Hematopoietic multipotent progenitor cell treated with erythropoietin and hydrocortisone succinate and interleukin-3 and kit ligand, for 15 days (in vitro differentiated cells): ENCODE measurements around the gene TMEM233.

Experiments
- DNase-seq: peaks from one replicate; pipeline ENCODE4 v3.0.0-alpha.2; 2015; ENCODE audit warnings: low spot score

The TMEM233 gene

DNA sequence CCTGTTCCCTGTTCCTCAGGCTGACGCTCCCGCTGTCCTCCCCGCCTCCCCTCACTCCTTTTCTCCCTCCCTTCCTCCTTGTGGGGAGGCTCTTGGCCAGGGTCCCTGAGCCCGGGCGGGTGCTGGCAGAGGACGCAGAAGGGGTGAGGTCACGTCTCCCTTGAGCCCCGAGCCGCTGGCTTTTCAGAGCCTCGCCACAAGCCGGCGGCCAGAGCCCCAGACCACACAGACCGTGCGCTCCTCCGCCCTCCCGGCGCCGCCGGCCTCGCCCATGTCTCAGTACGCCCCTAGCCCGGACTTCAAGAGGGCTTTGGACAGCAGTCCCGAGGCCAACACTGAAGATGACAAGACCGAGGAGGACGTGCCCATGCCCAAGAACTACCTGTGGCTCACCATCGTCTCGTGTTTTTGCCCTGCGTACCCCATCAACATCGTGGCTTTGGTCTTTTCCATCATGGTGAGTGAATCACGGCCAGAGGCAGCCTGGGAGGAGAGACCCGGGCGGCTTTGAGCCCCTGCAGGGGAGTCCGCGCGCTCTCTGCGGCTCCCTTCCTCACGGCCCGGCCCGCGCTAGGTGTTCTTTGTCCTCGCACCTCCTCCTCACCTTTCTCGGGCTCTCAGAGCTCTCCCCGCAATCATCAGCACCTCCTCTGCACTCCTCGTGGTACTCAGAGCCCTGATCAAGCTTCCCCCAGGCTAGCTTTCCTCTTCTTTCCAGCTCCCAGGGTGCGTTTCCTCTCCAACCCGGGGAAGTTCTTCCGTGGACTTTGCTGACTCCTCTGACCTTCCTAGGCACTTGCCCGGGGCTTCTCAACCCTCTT is at the start of gene TMEM233:
Gene TMEM233 (plus strand): TSS at position 197 of the 821 bp plus-strand sequence. CDS start 75 bp downstream, at position 272.
- DNase-seq = peak; percentile 46

DNA sequence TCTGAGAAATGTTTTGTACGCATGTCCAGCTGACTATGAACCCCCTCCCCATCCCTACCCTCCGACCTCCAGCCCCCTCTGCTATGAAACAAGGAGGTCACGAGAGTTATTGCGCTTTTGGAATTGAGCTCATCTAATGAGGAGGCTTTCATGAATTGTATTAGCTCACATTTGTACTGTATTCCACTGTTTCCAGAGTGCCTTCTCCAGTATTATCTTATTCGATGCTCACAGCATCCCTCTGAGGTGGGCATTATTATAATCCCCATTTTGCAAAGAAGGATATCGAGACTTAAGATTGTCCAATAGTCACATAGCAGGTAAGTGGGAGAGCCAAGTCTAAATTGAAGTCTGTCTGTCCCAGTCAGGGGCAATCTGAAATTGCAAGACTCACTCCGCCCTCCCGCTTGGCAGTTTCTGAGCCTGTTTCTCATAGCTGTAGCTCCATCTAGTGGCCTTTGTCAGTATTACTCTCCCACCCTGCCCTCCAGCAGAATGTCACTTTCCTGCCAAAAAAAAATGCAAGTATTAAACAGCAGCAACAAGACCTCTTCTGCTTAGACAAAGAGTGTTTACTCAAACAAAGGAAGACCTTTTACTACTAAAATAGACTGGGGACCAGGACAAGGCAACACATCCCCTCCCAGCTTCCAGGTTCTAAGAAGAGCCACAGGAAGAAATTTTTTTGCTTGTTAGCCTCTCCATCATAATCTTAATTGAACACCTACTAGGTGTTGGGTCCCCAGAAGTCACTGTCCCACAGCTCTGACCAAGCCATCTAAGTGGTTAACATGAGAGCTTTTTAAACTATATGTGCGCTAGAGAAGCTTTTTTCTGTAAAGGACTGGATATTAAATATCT is 48.6 kb upstream of the TMEM233 start:
- DNase-seq = peak; percentile 77

DNA sequence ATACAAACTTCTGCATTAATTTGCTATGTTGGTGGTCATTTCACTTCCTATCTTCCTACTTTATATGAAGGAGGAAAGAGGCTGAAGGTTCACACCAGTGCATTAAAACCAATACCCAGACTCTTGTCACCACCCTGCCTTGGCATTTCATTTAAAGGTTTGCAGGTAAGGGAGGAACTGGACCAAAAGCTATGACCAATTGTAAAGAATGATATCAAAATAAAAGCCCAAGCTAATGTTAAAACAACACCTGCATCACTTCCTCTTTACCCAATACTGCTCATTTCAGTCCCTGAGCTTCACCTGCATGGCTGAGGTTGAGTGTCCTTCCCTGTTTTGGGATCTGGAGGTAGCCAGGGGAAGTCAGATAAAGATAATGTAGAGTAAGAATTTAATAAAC is 47.2 kb upstream of the TMEM233 start:
- no peak for DNase-seq

DNA sequence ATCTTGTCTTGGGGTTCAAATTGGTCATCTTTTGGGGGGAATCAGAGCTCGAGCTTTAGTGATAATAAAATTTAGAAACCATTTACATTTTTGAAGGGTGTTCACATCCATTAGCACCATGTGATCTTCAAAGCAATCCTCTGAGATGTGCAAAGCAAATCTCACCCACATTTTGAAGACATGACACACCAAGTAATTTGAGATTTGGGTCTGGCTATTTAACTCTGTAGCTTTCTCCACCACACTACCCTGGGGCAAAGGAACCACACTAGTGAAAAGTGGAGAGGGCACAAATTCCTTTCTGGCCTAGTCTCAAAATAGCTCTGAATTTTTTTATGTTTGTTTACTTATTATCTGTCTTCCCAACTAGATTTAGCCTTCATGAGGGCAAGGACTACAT is 46.6 kb upstream of the TMEM233 start:
- no peak for DNase-seq

DNA sequence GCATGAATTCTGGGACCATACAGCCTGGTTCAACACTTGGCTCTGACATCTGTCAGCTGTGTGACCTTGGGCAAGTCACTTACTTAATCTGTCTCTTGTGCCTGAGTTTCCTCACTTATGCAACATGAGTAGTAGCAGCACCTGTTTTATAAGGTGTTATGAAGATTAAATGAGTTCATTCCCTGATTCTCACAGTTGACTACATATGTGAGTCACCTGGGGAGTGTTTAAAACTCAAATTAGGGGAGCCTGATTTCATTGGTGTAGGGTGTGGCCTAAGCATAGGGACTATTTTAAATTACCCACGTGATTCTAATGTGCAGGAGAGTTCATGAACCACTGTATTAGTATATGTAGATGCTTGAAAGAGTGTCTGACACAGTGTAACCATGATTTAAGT is 36.7 kb upstream of the TMEM233 start:
- DNase-seq = no peak

DNA sequence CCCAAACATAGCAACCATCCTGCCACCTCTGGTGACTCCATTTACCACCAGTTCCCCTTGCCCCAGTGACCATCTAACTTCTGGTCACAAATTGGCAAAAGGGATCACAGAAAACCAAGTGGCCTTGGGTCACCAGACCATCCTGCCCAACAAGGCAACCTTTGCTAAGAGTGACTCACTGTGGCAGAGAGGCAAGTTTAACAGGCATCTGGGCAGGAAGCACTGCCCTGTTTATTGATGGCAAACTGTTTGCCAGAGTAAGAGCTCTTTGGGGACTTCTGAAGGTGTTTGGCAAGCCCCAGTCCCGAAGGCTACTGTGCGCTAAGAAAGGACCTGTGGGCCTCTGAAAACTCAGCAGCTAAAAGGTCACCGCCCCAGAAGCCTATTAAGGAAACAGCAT is 28.2 kb upstream of the TMEM233 start:
- no peak for DNase-seq

DNA sequence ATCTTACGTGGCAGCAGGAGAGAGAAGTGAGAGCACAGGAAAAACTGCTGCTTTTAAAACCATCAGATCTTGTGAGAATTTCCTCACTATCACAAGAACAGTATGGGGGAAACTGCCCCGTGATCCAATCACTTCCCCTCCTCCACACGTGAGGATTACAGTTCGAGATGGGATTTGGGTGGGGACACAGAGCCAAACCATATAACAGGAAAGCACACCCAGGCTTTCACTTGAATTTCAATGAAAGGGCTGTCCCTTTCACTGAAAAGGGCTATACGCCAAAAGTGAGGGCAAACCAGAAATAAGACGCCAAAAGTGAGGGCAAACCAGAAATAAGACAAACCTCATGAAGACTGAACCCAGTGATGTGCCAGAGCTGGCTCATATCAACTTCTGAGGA is 22.8 kb upstream of the TMEM233 start:
- no peak for DNase-seq

DNA sequence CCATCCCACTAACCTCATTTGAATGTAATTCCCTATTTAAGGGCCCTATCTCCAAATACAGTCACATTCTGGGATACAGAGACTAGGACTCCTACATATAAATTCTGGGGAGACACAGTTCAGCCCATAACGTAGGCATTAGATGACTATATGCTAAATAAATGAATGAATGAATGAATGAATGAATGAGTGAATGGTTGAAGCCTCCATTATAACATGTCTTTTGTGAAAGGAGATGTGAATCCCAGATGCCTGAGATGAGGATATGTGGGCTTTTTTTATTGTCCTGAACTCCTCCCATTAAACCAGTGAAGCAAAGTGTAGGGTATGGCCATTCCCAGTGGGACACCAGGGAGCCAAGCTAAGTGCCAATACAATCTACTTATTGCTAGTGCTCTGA is 20.5 kb upstream of the TMEM233 start:
- no peak for DNase-seq

DNA sequence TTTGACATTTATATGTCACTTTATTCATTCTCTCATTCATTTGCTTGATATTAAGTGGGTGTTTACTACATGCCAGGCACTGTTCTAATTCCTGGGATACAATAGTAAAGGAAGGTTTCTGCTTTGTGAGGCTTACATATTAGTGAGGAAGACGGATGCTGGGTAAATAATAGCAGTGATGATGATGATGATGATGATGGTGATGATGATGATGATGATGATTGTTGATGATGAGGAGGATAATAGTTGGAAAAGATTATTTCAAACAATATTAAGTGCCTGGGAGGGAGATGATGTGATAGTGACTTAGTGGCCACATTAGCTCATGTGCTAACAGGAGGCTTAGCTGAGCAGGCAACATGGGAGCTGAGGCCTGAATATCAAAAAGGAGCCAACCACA is 19.3 kb upstream of the TMEM233 start:
- DNase-seq = no peak

DNA sequence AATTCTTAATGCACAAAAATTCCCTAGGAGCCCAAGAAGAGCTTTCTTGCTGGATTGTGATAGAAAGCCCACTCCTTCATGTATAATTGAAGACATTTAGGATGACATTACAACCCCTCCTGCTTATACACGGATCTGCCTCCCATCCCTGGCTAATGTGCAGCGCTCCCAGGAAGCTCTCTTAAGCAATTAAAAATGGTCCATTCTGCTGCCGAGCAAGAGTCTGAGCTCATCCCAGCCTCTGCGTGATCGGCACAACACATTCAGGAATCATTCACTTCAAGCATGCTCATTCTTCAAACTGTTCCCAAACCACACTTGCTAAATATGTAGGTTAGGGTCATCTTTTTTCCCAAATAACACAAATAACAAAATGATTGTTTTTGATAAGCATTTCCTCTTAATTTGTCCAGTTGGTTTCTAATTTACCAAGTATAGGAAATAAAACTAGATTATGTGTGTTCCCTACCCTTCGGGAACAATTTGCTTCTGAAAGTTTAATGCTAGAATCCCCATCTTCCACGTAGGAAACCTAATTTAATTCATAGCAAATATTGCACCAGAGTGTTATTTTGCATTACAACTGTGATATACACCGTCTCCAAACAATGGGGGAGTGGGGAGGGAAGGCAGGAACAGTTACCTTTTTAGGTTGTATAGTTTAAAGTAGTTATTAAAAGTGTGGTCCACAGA is 17.3 kb upstream of the TMEM233 start:
- no peak for DNase-seq

DNA sequence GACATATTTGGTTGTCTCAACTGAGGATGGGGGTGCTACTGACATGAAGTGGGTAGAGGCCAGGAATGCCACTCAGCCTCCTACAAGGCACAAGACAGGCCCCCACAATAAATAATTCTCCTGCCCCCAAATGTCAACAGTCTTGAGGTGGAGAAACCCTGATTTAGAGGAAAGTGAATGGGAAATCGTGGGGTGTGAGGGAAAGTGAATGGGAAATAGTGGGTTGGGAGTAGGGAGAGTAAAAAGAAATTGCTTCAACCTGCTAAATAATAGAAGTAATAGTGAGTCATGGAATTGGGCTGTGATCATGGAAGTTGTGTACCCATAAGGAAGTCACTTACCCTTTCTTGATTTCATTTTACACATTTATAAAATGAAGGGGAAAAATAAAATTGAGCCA is 16.7 kb upstream of the TMEM233 start:
- no peak for DNase-seq

DNA sequence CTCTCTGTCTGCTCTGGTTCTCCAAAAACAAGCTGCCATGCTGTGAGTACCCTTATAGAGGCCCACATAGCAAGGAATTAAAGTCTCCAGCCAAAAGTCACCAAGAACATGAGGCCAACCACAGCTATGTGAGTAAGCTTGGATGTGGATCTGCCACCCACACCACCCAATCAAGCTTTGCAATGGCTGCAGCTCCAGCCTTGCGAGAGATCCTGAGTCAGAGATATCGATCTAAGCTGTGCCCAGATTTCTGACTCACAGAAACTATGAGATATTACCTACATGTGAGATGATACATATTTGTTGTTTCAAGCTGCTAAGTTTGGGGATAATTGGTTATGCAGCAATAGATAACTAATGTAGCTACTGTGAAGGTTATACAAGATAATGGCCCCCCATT is 15.5 kb upstream of the TMEM233 start:
- no peak for DNase-seq

DNA sequence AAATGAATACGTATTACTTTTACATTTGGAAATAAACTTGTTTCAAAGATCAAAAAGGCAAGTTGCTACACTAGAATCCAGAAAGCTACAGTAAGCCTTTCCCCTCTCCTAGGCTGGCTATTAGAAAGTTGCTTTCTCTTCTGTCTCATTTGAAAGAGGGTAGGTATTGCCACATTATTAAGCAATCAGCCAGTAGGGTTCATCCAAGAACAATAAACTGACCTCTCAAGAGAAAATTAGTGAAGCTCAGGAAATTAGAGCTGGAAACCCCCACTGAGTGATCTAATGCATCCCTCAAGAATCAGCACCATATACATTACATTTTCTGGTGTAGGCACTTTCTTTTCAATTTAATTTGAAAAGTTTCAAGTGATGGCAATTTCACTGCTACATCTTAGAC is 4.5 kb upstream of the TMEM233 start:
- DNase-seq = no peak

DNA sequence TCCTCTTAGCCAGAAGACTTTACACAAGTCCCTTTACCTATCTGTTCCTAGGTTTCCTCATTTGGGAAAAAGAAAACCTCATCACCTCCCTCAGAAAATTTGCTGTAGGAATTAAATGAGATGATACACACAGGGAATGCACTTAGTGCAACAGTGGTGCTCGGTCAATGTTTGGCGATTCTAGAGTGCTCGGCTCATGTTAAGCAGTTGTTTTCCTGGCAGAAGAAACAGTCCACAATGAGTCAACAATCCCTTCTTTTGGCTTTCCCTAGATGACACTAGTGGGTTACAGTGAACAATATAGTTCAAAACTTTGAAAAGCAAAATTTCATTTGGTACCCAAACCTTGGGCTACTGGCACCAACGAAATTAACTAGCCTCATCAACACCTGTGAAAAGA is 3.9 kb upstream of the TMEM233 start:
- no peak for DNase-seq

DNA sequence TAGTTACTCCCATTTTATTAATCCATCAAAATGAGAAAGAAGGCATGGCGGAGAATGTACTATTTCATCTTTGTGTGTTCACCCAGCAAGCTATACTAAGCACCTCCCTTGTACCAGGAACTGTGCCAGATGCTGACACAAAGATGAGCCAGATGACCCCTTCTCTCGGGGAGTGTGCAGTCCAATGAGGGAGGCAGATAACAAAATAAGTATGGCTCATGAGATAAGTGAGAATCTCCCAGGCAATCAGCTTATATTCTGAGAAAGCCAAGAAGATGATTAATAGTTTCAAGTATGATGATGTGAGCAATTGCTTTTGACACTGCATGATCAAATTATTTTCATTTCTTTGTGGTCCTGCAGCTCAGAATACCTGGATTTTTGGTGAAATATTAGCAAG is 1.3 kb upstream of the TMEM233 start:
- DNase-seq = peak; percentile 86

DNA sequence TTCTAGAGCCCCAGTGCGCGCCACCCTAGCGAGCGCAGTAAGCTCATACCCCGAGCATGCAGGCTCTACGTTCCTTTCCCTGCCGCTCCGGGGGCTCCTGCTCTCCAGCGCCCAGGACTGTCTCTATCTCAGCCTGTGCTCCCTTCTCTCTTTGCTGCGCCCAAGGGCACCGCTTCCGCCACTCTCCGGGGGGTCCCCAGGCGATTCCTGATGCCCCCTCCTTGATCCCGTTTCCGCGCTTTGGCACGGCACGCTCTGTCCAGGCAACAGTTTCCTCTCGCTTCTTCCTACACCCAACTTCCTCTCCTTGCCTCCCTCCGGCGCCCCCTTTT is 791 bp downstream of the TMEM233 start:
- peak; percentile 26 for DNase-seq

DNA sequence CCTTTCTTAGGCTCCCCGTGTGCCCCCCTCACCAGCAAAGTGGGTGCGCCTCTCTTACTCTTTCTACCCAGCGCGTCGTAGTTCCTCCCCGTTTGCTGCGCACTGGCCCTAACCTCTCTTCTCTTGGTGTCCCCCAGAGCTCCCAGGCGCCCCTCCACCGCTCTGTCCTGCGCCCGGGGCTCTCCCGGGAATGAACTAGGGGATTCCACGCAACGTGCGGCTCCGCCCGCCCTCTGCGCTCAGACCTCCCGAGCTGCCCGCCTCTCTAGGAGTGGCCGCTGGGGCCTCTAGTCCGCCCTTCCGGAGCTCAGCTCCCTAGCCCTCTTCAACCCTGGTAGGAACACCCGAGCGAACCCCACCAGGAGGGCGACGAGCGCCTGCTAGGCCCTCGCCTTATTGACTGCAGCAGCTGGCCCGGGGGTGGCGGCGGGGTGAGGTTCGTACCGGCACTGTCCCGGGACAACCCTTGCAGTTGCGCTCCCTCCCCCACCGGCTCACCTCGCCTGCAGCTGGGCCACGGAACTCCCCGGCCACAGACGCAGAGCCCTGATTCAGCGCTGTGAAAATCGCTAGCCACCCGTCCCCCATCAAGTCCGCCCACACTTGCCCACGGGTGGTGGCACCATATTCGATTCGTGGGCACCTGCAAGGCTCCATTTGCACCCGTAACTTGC is 1.3 kb downstream of the TMEM233 start:
- DNase-seq = peak; percentile 33

DNA sequence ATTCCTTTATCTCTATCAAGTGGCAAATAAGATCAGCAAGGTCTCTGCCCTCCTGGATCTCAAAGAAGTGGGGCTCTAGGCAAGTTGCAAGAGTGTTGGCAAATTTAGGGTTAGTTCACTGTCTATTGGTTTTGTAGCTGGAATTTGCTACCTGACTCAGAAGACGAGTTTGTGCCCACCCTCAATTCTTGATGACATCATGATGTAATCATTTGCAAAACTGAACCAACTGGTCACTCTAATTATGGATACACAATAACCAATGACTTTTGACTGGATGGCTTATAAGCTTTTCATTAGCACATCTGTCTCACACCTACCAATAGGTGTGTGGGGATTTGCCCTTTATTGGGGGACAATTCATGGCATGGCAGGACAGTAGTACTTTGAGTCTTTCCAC is 4.6 kb downstream of the TMEM233 start:
- no peak for DNase-seq

DNA sequence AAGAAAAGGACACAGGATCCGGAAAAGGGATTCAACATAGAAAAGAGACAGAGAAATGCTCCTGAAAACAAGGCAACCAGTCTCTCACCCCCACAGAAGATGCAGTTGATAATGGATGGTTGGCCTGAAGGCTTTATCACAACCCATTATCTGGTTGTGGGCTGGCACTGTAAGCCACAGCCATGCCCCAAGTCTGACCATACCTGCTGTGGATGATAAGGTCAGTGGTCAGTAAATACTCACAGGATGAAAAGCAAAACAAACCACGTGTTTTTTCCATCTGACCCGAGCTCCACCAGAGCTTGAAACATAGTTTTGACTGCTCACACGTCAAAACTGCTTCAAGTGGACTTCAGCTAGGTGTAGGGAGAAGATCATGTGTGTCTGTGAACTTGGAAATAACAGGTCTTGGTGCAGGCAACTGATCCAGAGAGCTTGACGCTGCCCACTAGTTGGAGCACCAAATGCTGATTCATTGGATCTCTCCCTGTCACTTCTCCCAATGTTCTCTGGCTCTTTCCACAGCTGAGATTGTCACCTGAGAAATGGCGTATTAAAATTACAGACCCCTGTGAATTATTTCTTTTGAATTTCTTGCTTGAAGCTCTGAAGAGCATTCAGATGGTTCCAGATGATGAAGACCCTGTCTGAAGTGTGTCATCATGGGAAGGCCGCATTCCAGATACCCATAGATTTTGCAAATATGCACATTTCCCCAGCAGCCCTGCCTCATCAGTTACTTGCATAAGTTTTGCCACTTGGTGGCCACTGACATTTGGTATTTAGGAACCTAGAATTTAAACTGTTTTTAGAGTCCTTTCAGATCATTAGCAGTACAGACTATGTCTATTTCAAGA is 8.5 kb downstream of the TMEM233 start:
- no peak for DNase-seq

DNA sequence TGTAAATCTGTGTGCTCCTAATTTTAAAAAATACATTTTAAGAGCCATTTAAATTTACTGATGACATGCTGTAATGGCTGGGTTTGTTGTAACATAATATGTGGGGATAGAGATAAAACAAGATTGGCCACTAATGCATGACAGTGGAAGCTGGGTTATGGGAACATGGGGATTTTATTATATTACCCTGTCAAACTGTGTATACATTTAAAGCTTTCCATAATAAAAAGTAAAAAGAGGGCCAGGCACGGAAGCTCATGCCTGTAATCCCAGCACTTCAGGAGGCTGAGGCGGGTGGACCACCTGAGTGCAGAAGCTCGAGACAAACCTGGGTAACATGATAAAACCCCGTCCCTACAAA is 9.1 kb downstream of the TMEM233 start:
- no peak for DNase-seq

DNA sequence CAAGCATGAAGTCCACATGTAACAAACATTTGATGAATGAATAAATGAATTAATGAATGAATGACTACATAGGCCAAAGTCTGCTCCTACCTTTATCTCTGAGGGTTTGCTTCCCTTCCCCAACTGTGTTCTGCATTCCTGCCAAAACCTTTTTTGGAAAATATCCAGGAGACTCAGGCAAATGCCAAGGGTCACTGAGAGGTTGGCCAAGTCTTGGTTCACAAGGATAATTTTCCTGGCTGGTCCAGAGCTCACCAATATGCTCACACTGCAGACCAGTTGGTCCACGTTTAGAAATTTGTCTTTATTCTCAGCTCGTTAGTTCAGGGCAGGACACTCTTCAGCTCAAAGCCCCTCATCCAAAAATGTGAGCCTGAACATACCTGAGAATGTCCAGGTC is 10.2 kb downstream of the TMEM233 start:
- DNase-seq = no peak
